ENCODE results near the gene UFM1.
"Not testable (repeated sequence)": the region's sequence is repeated elsewhere in the genome, so short reads cannot be mapped to it uniquely, and the experiment has no call there.

UFM1 gene
- total RNA-seq = 96.9 to 129 (median 109) reads per million in 4 donors

DNA sequence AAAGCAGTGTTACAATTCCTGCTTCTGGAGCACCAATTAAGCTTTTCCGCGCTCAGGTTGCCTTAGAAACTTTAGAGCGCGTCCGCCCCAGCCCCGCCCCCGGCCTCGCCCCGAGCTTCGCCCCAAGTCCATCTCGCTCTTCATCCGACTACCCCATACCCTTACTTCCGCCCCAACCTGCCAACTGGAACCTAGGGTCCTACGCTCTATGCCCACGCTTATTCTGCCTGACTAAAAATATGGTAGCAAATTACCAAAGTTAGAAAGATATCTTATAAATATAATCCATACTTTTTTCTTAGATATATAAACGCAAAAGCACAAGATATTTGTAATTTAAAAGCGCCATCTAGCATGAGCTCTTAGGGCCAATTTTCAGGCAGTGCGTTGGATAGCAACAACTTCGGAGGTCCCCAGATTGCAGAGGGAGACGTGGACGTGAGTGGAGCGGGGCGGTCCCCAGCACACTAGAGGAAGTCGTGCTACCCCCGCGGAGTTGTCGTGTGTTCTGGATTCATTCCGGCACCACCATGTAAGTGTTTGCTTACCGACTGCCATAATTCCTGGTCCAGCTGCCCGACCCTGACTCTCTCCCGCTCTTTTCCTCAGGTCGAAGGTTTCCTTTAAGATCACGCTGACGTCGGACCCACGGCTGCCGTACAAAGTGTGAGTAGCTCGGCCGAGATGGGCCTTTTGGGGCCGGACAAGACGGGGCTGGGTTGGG, at the start of gene UFM1:
Gene UFM1 (plus strand): TSS at position 462 of the 724 bp plus-strand sequence. CDS start 69 bp downstream, at position 531.
- peak; percentile 74 to 93 (median 82) for DNase-seq

DNA sequence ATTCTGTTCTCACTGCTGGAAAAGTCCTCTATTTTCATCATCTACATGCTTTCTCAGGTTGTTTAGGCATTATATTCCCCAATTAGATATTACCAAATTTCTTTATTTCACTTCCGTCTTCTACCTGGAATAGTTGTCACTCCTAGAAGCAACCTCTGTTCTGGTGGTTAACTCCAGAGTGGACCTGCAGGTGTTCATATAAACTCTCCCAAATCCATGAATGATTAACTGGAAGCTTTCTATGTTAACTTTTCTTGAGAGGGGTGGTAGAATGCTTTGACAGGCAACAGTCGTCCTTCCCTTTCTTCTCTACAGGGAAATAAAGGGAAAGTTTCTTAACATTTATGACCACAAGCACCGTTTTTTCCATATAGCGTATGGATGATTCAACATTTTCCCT, 48.4 kb upstream of the UFM1 start:
- no peak for DNase-seq

DNA sequence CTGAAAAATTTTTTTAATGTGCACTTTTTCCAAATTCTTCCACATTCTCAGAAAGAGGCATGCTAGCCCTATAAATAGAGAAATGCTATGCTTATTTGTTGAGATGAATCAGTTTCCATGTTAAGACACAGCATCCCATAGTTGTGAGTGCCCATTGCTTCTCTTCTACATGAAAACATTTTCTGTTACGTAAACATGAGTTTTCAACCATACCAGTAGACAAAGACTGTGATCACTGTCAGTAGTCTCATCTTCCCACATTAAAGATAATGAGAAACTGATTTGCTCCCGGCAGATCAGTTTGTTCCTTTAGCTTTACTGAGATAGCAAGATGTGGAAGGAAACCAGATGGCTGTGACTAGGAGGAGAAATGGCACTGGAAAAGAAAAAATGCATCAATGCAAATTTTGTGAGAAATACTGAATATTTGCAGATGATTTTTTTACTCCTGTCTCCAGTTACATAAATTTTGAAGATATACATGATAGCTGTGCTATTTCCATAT, 45.8 kb upstream of the UFM1 start:
- DNase-seq = no peak

DNA sequence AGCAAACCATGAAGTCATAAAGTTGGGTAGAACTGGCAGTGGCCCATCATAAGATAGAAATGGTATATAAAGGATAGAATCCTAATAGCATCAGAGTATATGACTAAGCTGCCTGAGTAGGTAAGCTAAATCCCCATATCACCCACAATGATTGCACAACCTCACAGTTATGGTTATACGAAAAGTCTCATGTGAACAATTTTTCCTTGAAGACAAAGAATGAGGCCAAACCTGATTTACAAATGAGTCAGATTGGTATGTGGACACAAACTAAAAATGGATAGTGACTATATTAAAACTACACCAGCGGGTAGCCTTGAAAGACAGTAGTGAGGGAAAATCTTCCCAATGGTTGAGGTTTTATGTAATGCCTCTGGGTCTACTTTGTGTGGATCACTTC, 40.9 kb upstream of the UFM1 start:
- DNase-seq = no peak

DNA sequence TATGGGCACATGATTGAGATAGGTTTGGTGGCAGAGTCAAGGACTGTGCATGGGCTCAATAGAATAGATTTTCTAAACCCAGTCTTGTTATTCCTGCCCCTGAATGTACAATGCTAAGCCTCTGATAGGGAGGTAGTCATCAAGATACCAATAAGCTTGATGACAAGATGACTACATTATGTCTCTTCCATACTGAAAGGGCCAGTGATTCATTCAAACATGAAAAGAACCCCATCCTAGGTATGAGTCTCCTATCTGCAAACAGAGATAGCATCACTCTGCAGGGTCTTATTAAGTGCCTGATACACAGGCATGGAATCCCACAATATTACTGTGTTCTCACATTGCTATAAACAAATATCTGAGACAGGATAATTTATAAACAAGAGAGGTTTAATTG, 40.3 kb upstream of the UFM1 start:
- DNase-seq = no peak

DNA sequence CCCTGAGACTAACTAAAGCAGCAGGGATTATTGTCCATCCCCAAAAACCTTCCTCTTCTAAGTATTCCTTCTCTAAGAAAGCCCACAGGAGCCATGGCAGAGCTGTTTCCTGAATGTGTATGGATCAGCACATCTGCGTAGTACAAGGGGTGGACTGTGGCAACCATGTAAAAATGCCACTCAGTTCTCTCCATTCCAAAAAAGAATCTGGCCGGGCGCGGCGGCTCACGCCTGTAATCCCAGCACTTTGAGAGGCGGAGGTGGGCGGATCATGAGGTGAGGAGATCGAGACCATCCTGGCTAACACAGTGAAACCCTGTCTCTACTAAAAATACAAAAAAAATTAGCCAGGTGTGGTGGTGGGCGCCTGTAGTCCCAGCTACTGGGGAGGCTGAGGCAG, 38.5 kb upstream of the UFM1 start:
- DNase-seq = not testable (repeated sequence)

DNA sequence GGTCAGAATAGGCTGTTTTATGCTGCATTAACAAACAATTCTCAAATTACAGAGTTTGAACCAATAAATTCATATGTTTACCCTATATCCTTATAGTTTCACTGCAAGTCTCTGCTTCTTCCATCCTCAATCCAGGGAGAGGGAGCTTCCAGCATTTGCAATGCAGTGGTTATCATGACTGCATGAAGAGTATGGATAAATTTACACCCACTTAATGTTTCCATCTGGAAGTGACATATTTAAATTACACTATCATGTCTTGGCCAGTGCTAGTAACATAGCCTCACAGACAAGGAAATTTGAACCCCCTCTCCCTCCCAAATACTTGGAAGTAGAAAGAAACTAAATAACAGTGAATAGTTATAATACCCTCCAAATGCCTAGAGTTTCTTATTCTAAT, 33.5 kb upstream of the UFM1 start:
- no peak for DNase-seq

DNA sequence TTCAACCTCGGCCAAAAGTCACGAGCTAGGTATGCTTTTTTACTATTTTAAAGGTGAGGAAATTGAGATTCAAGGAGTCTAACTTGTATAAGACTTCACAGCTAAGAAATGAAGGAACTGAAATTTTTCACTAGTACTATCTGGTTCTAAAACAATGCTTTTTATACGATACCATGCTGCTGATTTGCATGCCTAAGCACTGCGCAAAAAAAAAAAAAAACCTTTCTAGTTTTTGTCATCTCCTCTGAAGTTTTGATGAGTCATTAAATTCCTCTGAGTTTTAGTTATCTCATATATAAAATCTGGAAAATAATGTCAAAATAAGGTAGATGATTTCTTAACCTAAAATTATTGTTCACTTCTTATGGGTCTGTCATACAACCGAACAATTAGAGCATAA, 28.0 kb upstream of the UFM1 start:
- DNase-seq = no peak

DNA sequence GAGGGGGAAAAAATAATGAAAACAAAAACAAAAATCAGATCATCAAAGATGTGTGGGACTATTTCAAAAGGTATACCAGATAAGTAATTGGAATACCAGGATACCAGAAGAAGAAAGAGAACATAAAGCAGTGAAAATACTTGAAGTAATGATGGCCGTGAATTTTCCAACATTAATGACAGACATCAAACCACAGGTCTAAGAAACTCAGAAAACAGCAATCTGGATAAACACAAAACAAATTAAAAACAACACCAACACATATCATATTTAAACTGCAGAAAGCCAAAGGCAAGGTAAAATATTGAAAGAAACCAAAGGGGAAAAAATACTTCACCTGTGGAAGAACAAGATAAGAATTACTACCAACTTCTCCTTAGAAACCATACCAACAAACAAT, 24.2 kb upstream of the UFM1 start:
- DNase-seq = no peak

DNA sequence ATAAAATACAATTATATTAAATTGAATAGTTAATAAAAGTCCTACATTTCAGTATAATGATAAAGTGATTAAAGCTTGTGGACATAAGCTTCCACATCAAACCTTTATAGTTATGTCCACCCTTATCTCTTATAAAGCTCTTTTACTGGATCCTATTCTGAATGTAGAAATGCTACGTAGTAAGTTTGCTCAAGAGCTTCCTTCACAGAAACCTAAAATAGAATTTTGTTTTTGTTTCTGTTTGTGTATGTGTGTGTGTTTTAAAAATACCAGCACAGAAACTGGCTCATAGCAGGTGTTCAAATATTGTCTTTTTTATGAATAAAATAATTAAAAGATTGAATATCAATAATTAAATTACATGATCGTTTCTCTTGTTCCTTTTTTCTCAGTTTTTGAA, 21.0 kb upstream of the UFM1 start:
- DNase-seq = no peak

DNA sequence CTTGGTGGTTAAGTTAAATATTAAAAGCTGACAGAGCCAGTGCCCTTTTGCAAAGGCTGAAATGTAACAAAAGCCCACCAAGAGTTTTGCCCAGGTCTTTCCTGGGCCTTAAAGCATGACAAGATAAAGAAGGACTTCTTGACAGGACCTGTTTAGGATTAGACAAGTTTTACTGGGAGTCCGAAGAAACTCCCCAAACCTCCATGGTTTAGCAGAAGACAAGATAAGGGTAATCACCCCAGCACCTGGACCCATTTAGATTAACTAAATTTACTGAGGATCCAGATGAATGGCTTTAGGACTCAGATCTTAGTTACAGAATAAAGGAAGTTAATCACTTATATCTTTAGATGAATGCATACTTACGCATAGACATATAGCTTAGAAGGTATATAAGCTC, 14.8 kb upstream of the UFM1 start:
- DNase-seq = no peak

DNA sequence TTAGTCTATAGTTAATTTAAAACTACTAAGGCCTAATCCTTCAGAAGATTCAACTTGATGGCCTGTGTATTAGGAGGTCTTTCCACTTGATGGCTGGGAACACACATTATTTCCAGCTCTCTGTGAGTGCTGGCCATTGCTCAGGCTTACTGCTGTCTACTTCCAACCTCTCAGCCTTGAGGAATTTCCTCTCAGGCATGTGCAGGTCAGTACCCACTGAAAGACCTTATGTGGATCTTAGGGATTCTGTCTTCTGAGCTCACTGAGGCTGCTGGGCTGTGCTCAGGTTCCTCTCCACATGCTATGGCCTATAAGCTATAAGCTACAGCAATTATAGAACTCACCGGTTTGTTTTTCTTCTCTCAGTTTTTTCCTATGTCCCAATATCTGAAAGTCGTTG, 11.6 kb upstream of the UFM1 start:
- no peak for DNase-seq

DNA sequence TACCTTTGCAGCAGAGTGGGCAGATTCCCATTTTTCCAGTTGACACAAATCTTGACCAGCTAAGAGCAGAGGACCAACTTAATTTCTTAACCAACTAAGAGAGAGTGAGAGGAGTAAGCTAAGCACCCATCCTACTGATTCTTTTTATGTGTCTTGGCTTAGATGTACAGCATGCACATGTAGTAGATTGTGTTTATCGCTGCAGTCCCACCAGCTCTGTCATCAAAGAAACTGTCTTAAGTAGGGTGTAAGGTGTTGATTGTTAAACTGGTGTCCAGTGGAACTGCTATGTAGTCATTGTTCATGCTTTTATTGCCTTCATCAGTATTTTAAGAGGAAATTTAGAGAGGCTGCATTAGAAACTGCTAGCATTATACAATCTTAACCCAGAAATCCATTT, 9.0 kb upstream of the UFM1 start:
- DNase-seq = no peak

DNA sequence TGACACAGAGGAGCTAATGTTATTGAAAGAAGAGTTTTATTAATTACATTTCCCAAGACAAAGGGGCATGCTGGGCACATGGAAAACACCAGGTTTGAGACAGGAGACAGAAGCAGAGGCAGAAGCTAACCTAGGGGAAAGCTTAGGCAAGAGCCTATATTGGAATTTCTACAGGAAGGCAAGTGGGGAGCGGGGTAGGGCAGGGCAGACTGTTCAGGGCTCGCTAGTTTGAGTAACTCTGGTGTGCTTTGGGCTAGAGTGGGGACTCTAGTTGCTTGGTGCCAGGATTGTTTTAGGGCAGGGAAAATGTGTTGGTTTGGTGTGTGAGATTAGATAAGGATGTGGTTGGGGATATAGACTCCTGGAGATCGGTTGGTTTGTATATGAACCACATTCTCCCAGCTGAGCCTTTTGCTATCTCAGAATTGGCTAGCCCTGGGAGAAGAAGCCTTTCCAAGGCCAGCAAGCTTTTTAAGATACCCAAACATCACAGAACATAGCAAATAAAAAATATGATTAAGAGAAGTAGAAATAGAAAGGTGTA, 8.4 kb upstream of the UFM1 start:
- DNase-seq = no peak

DNA sequence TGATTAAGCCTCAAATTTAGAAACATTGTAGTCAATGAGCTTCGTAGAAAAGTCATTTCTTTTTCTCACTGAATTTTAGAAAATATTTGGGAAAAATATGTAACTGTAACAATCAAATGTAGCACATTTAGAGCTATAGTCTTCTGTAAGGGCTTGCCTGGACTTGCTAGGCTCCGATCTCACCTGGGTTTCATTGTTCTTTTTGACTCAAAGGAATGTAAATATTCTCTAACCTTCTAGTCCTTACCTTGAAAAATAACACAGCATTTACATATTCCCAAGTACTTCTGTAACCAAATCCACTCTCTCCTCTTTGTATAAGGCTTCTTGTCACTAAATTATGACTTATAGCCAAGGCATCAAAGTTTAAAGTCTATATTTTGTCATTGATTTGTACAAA, 2.9 kb upstream of the UFM1 start:
- DNase-seq = no peak

DNA sequence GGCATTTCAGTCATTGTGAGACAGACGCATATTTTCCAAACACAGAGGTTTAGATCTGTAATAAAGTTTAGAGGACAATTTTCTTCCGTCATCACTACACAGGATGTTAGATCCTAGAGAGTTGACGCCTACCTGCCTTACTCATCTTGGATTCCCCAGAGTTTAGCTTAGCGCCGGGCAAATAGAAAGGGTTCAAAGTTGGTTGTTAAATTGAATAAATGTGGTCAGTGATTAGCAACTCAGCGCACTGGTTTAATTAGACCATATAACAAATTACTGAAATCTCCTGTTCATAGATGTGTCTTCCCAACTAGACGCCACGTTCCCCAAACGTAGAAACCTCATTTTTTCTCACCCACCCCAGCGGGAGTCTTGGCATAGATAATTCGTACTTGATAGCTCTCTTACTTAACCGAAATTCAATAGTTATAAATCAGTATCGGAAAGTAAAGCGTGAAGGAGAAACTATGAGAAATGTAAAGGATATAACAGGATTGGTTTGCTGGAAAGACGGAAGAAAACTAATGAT, 726 bp upstream of the UFM1 start:
- DNase-seq = peak in 1 of 5 donors; percentile 29

DNA sequence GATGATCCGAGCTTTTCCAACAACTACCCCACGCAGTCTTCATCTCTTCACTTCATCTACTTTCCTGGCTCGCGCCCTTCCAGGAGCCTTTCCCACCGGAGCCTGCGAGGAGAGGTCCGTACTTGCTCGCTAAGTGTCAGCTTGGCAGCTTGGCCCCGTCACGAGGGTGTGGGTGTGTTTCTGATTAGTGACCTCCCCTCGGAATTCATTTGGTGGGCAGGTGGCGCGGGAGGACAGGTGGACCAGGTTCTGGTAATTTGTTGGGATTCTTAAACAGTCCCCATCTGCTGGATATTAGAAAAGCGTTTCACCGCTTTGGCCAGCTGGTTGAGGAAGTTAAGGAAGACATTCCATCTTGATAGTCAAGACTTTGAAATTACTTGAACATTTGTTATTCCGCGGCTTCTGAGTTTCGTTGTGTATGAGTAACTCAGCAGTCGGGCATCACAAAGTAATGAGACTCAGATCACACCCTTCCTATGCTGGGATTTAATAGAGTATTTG, 515 bp downstream of the UFM1 start:
- DNase-seq = peak in 4 of 5 donors; percentile 9 to 38 (median 28)

DNA sequence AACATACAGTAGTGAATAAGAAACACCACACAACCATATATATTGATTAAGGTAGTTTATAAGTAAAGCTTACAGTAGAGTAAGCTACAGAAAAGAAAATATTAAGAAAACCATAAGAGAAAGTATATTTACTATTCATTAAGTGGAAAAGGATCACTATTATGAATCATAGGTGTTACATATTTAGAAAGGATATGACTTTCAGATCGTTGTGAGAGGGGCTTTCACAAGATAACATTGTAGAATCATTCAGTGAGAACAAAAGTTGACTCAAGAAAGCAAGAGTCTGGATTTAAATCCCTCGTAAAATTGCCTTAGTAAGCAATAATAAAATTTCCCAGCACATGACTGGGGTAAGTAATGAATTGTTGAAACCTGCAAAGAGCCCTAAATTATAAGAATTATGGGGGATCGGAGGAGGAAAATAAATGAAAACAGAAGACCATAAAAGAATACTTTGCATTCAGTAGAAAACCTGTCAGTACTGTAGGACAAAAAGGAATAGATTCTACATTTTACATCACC, 6.0 kb downstream of the UFM1 start:
- DNase-seq = no peak

DNA sequence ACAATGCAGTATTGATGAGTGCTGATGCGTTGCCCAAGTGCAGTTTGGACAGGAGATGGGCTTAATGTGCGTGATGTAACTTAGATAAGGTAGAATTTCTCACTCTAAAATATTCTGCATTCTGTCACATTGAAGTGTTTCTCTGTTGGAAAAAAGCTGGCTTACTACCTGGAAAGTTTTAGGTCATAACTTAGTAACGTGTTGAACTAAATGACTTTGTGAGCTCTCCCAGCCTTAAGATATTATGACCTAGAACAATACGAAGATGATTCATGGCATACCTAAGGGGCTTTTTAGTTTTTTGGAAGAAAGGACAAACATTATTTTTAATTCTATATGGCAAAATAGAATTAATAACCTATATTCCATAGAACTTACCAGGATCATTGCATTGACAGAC, 9.0 kb downstream of the UFM1 start:
- no peak for DNase-seq

DNA sequence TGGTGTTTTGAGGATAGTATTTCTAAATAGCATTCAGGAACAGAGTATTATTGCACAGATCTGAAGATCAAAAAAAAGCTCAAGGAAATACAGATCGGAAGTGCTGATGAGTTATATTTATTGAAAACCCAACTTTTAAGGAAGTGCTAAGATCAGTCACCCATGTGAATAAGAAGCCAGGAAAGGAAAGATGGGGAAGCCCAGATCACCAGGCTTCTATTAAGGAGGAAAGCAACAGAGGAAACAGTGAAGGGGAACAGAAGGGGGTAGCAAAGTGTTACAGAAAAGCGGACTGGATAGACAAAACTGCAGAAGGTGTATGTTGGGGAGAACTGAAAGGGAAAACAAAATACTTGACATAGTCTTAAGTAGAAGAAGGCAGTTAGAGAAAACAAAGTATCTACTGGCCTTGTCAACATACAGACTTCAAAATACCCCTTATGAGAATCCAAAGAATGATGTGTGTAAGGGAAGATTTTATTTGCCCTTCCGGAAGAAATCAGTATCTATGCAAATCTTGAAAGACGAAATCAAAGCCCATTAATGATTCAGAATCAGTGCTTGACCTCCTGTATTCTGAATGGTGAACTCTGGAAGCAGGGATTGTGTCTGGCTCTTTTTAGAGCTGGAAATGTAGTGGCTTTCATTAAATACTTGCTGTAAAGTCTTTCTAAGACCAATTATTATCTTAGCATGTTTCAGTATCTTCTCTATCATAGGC, 12.1 kb downstream of the UFM1 start:
- DNase-seq = no peak

DNA sequence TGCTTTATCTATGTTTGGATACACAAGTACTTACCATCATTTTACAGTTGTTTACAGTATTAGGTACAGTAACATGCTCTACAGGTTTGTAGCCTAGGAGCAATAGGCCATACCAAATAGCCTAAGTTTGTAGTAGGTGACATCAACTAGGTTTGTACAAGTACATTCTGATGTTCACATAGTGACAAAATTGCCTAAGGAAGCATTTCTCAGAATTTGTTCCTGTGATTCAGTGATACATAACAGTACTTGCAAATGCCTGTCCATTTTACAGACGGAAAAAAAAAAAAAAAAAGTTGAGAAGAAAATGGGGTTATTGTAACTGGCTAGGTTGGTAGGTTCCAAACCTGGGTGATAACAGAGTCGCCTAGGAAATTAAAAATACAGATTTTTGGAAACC, 13.6 kb downstream of the UFM1 start:
- DNase-seq = no peak

DNA sequence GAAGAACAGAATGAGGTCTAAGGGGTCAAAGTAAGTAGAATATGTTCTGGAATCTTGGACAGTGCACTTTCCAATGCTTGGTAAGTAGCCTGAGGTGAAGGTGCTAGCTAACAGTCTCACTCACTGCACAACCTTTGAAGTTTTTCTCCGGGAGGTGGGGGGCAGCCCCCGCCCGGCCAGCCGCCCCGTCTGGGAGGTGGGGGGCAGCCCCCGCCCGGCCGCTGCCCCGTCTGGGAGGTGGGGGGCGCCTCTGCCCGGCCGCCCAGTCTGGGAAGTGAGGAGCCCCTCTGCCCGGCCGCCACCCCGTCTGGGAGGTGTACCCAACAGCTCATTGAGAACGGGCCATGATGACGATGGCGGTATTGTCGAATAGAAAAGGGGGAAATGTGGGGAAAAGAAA, 14.1 kb downstream of the UFM1 start:
- not testable (repeated sequence) for DNase-seq

DNA sequence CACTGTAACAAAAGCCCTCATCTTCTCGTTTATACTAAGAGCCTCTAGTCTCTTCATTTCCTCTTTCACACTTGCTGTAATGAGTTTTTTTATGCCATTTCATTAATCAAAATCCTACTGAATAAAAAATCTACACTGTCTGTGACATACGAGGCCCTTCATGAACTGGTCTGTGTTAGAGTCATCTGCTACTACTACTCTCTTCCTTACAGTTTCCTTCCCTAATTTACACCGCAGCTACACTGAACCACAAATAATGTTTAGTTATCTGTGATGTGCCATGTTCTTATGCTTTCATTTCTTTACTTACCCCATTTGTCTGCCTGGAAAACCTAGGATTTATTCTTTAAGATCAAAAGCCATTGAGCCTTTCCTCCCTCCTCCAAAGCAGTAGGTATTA, 16.0 kb downstream of the UFM1 start:
- no peak for DNase-seq
